ENCODE results near the gene FABP6.
"Not testable (repeated sequence)": the region's sequence is repeated elsewhere in the genome, so short reads cannot be mapped to it uniquely, and the experiment has no call there.

The FABP6 gene

DNA sequence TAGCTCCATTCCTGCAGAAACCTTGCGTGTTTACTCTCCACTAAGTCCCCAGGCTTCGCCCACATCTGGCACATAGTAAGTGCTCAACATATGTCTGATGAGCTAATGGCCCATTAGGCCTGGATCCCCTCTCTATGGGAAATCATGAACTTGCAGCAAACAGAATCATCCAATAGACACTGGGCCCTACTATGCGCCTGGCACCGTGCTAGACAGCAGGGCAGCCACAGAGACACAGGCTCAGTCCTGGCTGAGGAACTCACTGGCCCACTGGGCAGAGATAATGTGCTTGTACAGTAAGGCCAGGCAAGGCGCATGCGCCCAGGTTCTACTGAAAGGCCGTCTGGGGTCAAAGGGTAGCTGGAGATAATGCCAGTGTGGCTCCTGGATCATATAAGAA lies 36.9 kb upstream of the FABP6 start:
- Histone ChIP-seq H3K9me3 (ENCODE audit: control insufficient read depth, insufficient read depth, low read depth, low read length) (no peaks in the 10 kb centered on the region), H3K36me3 (ENCODE audit: control insufficient read depth in 2 of 2, insufficient read depth in 1 of 2, low read length in 2 of 2) (no peaks in the 10 kb centered on the region), H3K4me3 (ENCODE audit: low read depth, low read length) (no peak overlapping the region), H3K4me1 (ENCODE audit: control insufficient read depth, insufficient read depth, low read length) (no peaks in the 10 kb centered on the region), H3K27ac (ENCODE audit: extremely low read depth, low read depth, low read length) (no peak overlapping the region)
- POLR2A ChIA-PET, result no interaction called here
- TF ChIP-seq ZNF133 (tag by site-specific recombination; IDR thresholded peaks at IDR 0.05), result no peak
- TF ChIP-seq ZNF155 (tag by site-specific recombination; IDR thresholded peaks at IDR 0.05), result no peak
- TF ChIP-seq ZNF324 (tag by site-specific recombination; IDR thresholded peaks at IDR 0.05), result no peak
- TF ChIP-seq ZNF169 (tag by site-specific recombination; IDR thresholded peaks at IDR 0.05), result no peak
- no peak for TF ChIP-seq YY1 (tag by site-specific recombination; IDR thresholded peaks at IDR 0.05)
- TF ChIP-seq ZNF221 (tag by site-specific recombination; IDR thresholded peaks at IDR 0.05; ENCODE audit: borderline replicate concordance), result no peak
- TF ChIP-seq ZNF561 (tag by site-specific recombination; IDR thresholded peaks at IDR 0.05; ENCODE audit: borderline replicate concordance), result no peak
- no peak for TF ChIP-seq KLF8 (tag by site-specific recombination; IDR thresholded peaks at IDR 0.05)
- TF ChIP-seq ZNF645 (tag by site-specific recombination; IDR thresholded peaks at IDR 0.05), result no peak
- TF ChIP-seq BCL11A (tag by site-specific recombination; IDR thresholded peaks at IDR 0.05; ENCODE audit: low read depth), result no peak
- TF ChIP-seq, protein P1, sequence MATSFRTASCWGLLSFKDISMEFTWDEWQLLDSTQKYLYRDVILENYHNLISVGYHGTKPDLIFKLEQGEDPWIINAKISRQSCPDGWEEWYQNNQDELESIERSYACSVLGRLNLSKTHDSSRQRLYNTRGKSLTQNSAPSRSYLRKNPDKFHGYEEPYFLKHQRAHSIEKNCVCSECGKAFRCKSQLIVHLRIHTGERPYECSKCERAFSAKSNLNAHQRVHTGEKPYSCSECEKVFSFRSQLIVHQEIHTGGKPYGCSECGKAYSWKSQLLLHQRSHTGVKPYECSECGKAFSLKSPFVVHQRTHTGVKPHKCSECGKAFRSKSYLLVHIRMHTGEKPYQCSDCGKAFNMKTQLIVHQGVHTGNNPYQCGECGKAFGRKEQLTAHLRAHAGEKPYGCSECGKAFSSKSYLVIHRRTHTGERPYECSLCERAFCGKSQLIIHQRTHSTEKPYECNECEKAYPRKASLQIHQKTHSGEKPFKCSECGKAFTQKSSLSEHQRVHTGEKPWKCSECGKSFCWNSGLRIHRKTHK (tag by site-specific recombination; IDR thresholded peaks at IDR 0.05), result no peak
- TF ChIP-seq REST (tag by site-specific recombination; IDR thresholded peaks at IDR 0.05), result no peak
- TF ChIP-seq ZXDB (tag by site-specific recombination; IDR thresholded peaks at IDR 0.05), result no peak
- TF ChIP-seq ZNF24 (tag by site-specific recombination; IDR thresholded peaks at IDR 0.05), result no peak
- TF ChIP-seq ZNF175 (tag by site-specific recombination; IDR thresholded peaks at IDR 0.05), result no peak
- CTCF ChIA-PET, result no interaction called here

DNA sequence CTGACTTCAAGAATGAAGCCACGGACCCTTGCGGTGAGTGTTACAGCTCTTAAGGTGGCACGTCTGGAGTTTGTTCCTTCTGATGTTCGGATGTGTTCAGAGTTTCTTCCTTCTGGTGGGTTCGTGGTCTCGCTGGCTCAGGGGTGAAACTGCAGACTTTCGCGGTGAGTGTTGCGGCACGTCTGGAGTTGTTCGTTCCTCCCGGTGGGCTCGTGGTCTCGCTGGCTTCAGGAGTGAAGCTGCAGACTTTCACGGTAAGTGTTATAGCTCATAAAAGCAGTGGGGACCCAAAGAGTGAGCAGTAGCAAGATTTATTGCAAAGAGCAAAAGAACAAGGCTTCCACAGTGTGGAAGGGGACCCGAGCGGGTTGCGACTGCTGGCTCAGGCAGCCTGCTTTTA lies 36.2 kb upstream of the FABP6 start:
- H3K36me3 ChIP-seq (ENCODE audit: control insufficient read depth in 2 of 2, insufficient read depth in 1 of 2, low read length in 2 of 2); H3K4me1 ChIP-seq (ENCODE audit: control insufficient read depth, insufficient read depth, low read length); POLR2A ChIA-PET; H3K9me3 ChIP-seq (ENCODE audit: control insufficient read depth, insufficient read depth, low read depth, low read length); H3K27ac ChIP-seq (ENCODE audit: extremely low read depth, low read depth, low read length); CTCF ChIA-PET; H3K4me3 ChIP-seq (ENCODE audit: low read depth, low read length): not testable (repeated sequence)

DNA sequence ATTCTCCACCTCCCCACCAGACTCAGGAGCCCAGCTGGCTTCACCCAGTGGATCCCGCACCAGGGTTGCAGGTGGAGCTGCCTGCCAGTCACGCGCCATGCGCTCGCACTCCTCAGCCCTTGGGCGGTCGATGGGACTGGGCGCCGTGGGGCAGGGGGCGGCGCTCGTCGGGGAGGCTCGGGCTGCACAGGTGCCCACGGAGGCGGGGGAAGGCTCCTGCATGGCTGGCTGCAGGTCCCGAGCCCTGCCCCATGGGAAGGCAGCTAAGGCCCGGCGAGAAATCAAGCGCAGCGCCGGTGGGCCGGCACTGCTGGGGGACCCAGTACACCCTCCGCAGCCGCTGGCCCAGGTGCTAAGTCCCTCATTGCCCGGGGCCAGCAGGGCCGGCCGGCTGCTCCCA lies 35.5 kb upstream of the FABP6 start:
- H3K27ac ChIP-seq (ENCODE audit: extremely low read depth, low read depth, low read length); H3K9me3 ChIP-seq (ENCODE audit: control insufficient read depth, insufficient read depth, low read depth, low read length); POLR2A ChIA-PET; H3K4me1 ChIP-seq (ENCODE audit: control insufficient read depth, insufficient read depth, low read length); CTCF ChIA-PET; H3K36me3 ChIP-seq (ENCODE audit: control insufficient read depth in 2 of 2, insufficient read depth in 1 of 2, low read length in 2 of 2); H3K4me3 ChIP-seq (ENCODE audit: low read depth, low read length): not testable (repeated sequence)
